AG04450 (cell line): ENCODE results near the gene SCN9A. TPM values are rescaled to one million over a fixed set of nuclear protein-coding genes. Genes with fewer than 3 reads are reported as not detected.

Source experiments
- CTCF ChIA-PET: fragments of 300-600, 350-600 bp; formaldehyde crosslinking; extraction: SDS; loops from one replicate; lab custom pipeline; 2022; ENCODE audit warnings: antibody characterized with exemption, inconsistent platforms; lab: Charles Lee
- POLR2A ChIA-PET: fragments of 350-600 bp; formaldehyde crosslinking; extraction: SDS; loops from one replicate; lab custom pipeline; 2021; ENCODE audit warnings: antibody characterized with exemption, inconsistent platforms; lab: Yijun Ruan, JAX
- DNase-seq: peaks from one replicate; pipeline ENCODE4 v3.0.0-alpha.2; 2011; ENCODE audit warnings: low read depth, low spot score
- H3K27ac ChIP-seq: one replicate; pipeline ENCODE4 v1.5.1; 2012; ENCODE audit warnings: low read depth, low read length, control low read depth
- H3K27me3 ChIP-seq: one replicate; pipeline ENCODE4 v1.6.0; 2012; ENCODE audit warnings: low read length; ENCODE audit not compliant: control insufficient read depth, insufficient read depth
- H3K4me3 ChIP-seq: 2 replicates; pipeline ENCODE4 v1.5.1; 2011; ENCODE audit warnings: mild to moderate bottlenecking, low read depth, low read length, control low read depth
- H3K9me3 ChIP-seq: 2 replicates; pipeline ENCODE4 v1.5.1; 2012; ENCODE audit warnings: low read length; ENCODE audit not compliant: control insufficient read depth, insufficient read depth
- polyA plus RNA-seq: library from polyadenylated mRNA; depleted of rRNA; stranded (reverse); fragments of >200 nt; gene quantifications from 2 replicates; pipeline ENCODE4 v1.2.3, GENCODE V29; 2011
- TF ChIP-seq, protein P1 (sequence below): IDR thresholded peaks from 2 replicates; pipeline ENCODE4 v1.5.1; 2011; ENCODE audit warnings: low read depth, low read length, control low read depth, inconsistent platforms

SCN9A gene
- polyA plus RNA-seq, 1 experiment: 56.8 TPM

DNA sequence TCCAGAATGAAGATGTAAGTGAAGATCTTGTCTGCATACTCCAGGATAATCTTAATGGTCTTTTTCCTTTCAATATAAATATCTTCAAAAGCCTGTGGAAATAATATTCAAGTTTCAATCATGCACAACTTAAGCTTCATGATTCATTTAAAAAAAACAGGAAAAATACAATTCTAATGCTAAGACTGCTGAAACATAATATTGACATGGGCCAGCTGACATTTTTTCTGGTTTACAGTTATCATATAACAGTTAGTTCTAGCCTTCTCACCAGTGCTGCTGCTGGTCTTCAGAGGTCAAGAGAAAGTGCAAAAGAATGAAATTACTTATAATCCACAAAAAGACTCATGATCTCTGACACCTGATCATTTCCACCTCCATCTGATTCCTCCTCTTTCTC, 137.6 kb downstream of the SCN9A start:
- TF ChIP-seq, protein P1, sequence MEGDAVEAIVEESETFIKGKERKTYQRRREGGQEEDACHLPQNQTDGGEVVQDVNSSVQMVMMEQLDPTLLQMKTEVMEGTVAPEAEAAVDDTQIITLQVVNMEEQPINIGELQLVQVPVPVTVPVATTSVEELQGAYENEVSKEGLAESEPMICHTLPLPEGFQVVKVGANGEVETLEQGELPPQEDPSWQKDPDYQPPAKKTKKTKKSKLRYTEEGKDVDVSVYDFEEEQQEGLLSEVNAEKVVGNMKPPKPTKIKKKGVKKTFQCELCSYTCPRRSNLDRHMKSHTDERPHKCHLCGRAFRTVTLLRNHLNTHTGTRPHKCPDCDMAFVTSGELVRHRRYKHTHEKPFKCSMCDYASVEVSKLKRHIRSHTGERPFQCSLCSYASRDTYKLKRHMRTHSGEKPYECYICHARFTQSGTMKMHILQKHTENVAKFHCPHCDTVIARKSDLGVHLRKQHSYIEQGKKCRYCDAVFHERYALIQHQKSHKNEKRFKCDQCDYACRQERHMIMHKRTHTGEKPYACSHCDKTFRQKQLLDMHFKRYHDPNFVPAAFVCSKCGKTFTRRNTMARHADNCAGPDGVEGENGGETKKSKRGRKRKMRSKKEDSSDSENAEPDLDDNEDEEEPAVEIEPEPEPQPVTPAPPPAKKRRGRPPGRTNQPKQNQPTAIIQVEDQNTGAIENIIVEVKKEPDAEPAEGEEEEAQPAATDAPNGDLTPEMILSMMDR: no peak
- Histone ChIP-seq H3K27ac (no peak overlapping the region), H3K9me3 (no peaks in the 10 kb centered on the region), H3K4me3 (no peak overlapping the region), H3K27me3 (no peaks in the 10 kb centered on the region)
- ChIA-PET CTCF (interaction anchor here (1.3 to 1.6 kb wide), 2 partner anchors 147 to 279 kb away, joined by 3 to 4 read pairs; no protein-coding TSS in a partner anchor), POLR2A (no interaction called here)
- DNase-seq: no peak

GRCh38 chr2:166234112-166234846, 141.5 kb downstream of the SCN9A start:
- no peak overlapping the region for H3K27ac ChIP-seq
- DNase-seq: peak; percentile 33
- POLR2A ChIA-PET: no interaction called here
- CTCF ChIA-PET: interaction anchor here (0.8 kb wide), 1 partner anchor 52 kb away, joined by 4 read pairs; no protein-coding TSS in a partner anchor
- TF ChIP-seq, protein P1: no peak
- H3K27me3 ChIP-seq: no peaks in the 10 kb centered on the region
- H3K4me3 ChIP-seq: no peak overlapping the region
- no peaks in the 10 kb centered on the region for H3K9me3 ChIP-seq

GRCh38 chr2:166233244-166233643, 142.5 kb downstream of the SCN9A start:
- H3K27ac ChIP-seq: no peak overlapping the region

GRCh38 chr2:166230724-166231070, 145.0 kb downstream of the SCN9A start:
- ChIA-PET CTCF (no interaction called here), POLR2A (no interaction called here)
- Histone ChIP-seq H3K27me3 (no peaks in the 10 kb centered on the region), H3K4me3 (no peak overlapping the region), H3K9me3 (no peaks in the 10 kb centered on the region), H3K27ac (no peak overlapping the region)
- DNase-seq: no peak
- TF ChIP-seq, protein P1: no peak

More at GRCh38 chr2:166233244-166233643, 142.5 kb downstream of the SCN9A start:
- Histone ChIP-seq H3K4me3 (no peak overlapping the region), H3K9me3 (no peaks in the 10 kb centered on the region), H3K27me3 (no peaks in the 10 kb centered on the region)
- POLR2A ChIA-PET: no interaction called here
- CTCF ChIA-PET: no interaction called here
- DNase-seq: no peak
- TF ChIP-seq, protein P1: no peak

GRCh38 chr2:166230024-166230723, 145.6 kb downstream of the SCN9A start:
- CTCF ChIA-PET: no interaction called here
- H3K27ac ChIP-seq: no peak overlapping the region
- DNase-seq: no peak

More at GRCh38 chr2:166230024-166230723, 145.6 kb downstream of the SCN9A start:
- TF ChIP-seq, protein P1: no peak
- Histone ChIP-seq H3K4me3 (no peak overlapping the region), H3K9me3 (no peaks in the 10 kb centered on the region), H3K27me3 (no peaks in the 10 kb centered on the region)
- POLR2A ChIA-PET: no interaction called here
